NCI-H2196 (cell line): ENCODE results near the gene CCND2.

ENCODE experiments used
- DNase-seq: peaks from one replicate; lab custom pipeline; 2025; ENCODE audit not compliant: unreplicated experiment; lab: John Stamatoyannopoulos, UW

The CCND2 gene

DNA sequence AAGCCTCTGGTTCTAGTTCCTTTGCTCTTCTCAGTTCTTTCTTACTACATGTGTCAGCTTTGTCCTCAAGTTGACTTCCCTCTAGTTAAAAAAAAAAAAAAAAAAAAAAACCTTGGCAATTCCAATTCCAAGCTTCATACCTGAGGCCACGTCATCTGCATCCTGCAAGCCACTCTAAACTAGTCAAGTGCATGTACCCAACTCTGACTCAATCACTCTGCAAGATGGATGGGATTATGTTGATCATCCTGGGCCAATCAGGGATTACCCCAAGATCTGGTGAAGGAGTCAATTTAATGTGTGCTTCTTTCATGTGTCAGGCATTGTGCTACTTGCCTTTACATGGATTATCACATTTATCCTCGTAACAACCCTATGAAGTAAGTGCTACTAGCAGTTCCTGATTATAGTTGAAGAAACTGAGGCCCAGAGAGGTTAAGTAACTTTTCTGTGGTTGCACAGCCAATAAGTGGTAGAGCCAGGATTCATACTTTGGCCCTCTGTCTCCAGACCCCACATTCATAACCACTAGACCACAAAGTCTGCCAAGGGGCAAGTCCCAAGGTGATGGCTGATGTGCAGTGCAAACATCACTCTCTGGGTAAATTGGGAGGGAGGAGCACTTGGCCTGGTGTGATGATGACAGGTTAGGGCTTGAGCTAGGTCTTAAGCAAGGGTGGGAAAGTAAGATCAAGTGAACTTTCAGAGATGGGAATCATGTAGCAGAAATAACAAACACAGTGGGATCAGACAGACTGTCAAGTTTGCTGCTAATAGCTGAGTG lies 17.3 kb upstream of the CCND2 start:
- DNase-seq, result no peak

DNA sequence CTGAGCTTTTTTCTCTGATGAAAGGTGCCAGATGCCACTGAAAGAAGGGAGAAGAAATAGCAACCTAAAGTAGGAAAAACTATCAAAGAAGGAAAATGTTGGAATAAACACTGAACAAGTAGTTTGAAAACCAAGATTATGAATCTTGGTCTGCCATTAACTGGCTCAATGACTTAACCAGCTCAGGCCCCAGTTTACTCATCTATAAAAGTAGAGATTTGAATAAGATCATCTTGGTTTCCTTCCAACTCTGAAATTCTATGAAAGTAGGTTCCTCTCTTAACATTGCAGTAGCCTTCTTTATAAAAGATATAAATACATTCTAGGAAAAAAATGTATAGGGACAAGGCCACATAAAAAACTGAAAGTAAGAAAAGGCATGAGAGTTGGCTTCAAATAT lies 16.1 kb upstream of the CCND2 start:
- DNase-seq, result no peak

DNA sequence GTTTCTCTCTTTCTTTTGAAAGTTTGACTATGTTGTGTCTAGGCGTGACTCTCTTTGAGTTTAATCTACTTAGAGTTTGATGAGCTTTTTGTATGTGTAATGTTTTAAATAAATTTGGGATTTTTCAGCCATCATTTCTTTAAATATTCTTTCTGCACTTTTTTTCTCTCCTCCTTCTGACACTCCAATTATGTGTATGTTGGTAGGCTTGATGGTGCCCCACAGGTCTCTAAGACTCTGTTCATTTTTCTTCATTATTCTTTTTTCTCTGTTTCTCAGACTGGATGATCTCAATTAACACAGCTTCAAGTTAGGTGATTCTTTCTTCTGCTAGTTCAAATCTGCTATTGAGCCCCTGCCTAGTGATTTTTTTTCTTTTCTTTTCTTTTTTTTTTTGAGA lies 14.5 kb upstream of the CCND2 start:
- no peak for DNase-seq

DNA sequence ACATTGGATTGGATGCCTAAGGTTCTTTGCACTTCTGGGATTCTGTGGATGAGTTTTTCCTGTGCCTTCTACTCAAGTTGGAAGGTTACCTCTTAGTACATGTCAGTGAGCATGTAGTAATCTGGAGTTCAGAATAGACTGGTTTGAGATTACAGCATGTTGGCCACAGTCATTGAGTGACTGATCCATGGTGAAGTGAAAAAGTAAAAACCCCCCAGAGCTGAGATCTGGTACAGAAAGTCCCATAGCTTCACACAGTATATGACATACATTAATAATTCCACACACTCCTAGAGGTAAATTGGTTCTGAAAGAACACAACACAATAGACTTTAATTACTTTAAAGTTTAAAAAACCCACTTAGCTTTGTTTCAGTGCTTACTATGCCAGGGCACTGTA lies 11.9 kb upstream of the CCND2 start:
- DNase-seq, result no peak

DNA sequence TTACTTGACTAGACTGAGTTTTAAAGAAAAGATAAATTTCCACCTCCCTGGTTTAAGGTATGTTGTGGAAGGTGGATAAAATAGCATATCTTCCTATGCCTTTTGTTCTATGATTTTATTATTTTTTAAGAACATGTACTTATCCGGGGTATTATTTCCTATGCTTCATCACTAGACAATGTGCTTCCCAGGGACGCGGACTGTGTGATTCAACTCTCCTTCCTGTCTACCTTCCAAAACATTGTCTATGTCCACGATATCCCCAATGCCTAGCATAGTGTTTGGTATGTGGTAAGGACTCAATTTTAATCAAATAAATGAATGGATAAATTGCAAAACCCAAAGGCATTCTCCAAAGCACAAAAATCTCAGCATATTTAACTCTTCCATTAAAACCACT lies 8.3 kb upstream of the CCND2 start:
- no peak for DNase-seq

DNA sequence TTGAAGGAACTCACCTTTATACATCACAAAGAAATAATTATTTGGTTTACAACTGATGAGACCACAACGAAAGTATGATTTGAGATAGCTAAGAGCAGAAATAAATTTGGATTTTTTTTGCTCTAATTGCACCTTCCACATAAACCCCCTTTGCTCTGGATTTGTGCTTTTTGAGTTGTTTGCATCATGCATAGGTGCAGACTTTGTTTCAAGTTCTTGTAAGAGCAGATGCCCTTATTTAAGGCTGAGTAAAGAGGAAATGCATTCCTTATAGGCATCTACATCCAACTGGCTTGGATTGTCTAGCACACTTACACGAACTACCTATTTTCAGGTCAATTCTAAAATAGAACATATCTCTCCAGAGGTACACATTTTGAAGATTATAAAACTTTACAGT lies 6.6 kb upstream of the CCND2 start:
- no peak for DNase-seq

DNA sequence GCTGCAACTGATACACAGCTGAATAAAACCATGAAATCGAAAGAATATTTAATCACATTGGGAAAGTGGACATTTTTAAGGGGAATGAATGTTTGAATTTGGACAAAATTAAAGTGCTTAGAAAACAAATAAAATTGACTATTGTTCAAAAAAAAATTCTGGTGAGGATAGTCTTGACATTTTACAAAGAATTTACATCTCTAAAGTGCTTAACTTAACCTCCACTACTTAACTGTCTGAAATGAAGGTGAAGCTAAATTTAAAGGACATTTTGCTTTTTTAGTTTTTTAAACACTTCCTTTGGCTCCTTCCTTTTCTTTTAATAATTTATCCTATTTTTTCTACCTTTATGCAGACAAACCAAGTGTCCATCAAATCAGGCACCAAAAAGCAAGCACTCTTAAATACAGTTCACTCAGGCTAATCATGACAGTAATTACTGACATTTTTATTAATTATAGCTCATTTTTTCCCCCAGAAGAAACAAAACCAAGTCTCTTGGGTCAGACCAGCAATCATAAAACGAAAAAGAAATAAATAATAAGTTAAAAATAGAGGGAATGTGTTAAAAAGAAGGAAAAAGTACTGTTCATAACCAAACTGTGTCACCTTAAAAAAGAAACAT lies 5.7 kb upstream of the CCND2 start:
- no peak for DNase-seq

DNA sequence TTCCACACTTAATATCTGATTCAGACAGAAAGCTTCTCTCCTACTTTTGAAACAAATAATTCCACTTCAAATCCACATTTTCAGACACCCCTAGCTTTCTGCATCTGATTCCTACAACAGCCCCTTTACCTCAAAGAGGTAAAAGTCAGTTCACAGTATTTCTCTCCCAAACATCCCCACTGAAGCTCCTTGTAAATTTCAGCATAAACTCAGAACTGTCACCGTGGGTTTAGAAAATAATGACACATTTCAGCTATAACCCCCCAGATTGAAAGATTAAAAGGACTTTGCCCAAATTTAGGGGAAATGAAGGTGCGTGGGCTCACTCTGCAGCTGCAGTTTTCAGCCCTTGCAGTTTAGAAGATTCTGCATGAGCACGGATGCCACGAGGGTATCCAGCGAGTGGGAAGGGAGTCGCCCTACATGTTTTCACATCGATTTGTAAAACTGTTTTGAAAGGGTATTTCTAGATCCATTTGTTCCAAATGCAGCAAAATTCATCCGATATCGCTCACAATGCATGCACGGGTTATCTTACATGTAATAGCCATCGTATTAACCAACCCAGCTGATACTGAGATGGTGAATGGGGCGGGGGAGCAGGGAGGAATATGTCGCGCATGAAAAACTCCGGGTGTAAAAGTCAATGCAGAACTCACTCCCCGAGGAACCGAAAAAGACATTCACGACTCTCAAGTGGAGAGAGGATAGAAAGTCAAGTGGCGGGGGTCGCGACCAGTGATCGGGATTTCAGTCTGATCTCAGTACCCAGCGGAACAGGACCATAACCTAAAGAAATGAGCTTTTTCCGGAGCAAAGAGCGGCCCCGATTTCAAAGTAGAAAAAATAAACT lies 5.0 kb upstream of the CCND2 start:
- no peak for DNase-seq

DNA sequence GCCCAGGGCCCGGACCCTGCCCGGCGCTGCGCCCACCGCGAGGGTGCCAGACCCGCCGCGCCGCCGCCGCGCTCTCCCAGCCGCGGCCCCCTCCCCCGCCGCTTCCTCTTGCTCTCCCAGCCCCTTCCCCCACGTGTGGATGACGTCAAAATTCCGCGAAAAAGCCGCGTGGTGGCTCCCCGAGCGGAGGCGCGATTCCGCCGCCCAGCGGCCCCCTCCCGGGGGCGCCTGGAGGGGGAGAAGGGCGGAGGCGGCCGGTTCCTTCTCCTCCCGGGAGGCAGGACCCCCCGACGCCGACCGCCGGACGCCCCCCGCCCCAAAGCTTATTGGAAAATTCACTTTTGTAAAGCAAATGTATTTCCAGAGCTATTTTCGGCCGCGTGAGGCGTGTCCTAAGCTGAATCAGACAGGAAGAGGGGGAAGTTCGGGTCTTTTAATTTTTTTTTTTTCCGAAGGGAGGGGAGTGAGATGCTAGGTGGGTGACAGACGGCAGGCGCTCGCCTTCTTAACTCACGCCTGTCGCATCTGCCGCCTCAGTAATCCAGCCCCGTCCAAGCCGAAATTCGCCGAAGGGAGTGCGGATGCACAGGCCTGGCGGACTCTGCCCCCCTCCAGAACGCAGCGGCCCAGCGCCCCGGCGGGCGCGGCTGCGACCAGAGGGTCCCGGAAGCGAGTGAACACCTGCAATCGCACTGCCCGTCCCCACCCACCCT lies 4.1 kb upstream of the CCND2 start:
- peak; percentile 11 for DNase-seq

DNA sequence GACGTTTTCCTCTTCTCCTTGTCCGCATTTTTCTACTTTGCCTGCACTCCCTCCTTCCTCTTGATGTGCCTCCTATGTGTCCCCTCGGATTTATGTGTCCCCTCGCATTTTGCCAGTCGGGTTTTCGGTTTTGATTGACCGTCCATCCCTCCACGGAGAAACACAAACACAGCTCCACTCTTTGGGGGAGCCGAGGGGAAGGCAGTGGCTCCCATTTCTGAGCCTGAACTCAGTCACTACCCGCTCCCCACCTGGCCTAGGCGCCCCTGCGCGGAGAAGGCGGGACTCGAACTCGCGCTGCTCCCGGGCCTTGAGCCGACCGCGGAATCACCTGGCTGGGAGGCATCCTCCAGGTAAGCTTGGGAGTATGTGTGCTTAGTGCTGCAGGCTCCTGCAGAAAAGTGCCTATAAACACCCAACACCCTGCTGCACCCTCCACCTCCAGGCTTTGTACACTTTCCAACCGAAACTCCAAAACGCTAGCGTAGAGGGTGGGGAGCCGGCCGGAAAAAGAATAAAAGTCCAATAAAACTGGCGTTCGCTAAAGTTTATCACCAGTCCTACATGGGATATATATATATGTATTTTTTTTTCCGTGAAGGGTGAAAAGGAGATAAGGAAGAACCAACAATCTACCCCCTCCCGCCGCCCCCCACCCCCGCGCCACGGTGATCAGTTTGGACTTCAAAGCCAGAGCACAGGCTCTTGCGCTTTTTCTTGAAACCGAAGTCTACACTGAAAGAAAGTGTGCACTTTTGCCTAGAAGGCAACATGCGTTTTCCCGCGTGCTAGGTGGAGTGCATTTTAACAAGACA lies 3.3 kb upstream of the CCND2 start:
- no peak for DNase-seq

DNA sequence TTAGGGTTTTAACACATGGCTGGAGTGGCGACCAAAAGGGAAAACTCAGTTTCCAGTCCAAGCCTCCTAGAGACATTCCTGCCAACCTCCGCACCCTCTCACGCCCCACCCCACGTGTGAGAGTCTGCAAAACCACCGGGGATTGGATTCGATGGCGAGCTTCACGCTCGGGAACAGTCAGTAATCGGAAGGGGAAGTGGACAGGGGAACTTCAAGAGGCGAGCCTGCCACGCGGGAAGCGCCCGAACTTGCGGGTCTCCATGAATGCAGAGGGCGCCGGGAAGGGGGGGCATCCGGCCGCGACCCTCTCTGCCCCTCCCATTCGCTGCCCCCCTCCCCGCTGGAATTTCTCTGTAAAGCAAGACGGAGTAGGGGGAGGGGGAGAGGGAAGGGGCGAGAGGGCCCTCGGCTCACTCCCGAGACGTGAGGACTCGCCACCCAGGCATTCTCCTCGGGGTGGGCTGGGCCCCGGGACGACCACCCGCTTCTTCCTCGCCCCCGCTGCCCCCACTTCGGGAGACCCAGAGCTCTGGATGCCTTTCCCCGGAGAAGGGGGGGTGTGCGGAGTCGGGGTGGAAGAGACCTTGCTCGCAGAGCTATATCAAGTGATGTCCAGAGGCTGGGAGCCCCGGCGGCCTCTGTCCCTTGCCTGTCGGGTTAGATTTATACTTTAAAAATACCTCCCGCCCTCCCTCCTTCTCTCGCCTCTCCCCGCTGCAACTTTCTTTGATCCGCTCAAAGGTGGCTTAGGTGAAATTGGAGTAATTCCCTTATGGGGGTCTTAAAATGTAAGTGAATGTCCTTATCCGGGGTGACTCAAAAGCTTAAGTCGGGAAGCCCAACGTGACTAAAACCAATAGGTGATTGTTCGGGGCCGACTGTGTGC lies 2.5 kb upstream of the CCND2 start:
- DNase-seq, result no peak

DNA sequence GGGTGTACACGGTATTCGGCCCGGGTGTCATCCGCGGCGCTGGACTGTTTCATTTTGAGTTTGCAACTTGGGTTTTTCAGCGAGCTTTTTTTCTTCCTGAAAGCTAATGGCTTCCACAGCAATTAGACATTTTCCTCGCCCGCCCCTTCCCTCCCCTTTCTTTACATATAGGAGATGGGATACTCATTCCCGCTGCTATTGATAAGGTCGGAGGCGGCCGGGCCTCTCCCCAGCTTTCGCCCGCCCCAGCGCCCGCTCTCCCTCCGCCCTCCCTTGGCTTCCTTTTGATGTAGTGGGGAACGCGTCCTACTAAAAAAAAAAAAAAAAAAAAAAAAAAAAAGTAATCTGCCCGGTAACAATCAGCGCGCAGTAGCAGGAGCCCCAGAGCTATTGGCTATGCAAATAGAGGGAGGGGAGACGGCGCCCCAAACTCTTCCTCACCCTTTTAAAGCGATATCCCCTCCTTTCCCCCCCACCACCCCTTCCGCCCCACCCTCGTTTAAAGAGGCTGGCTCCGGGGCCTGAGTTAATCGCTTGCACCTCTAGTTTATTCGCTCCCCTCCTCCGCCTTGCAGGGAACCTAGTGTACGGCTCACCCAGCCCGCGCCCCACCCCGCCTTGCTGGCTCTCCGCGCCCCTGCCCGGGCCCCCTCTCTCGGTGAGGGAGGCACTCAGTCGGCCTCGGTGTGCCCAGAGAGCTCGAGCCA lies 1.7 kb upstream of the CCND2 start:
- DNase-seq, result no peak

DNA sequence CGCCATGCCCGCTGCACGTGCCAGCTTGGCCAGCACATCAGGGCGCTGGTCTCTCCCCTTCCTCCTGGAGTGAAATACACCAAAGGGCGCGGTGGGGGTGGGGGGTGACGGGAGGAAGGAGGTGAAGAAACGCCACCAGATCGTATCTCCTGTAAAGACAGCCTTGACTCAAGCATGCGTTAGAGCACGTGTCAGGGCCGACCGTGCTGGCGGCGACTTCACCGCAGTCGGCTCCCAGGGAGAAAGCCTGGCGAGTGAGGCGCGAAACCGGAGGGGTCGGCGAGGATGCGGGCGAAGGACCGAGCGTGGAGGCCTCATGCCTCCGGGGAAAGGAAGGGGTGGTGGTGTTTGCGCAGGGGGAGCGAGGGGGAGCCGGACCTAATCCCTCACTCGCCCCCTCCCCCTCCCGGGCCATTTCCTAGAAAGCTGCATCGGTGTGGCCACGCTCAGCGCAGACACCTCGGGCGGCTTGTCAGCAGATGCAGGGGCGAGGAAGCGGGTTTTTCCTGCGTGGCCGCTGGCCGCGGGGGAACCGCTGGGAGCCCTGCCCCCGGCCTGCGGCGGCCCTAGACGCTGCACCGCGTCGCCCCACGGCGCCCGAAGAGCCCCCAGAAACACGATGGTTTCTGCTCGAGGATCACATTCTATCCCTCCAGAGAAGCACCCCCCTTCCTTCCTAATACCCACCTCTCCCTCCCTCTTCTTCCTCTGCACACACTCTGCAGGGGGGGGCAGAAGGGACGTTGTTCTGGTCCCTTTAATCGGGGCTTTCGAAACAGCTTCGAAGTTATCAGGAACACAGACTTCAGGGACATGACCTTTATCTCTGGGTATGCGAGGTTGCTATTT lies 914 bp upstream of the CCND2 start:
- no peak for DNase-seq

DNA sequence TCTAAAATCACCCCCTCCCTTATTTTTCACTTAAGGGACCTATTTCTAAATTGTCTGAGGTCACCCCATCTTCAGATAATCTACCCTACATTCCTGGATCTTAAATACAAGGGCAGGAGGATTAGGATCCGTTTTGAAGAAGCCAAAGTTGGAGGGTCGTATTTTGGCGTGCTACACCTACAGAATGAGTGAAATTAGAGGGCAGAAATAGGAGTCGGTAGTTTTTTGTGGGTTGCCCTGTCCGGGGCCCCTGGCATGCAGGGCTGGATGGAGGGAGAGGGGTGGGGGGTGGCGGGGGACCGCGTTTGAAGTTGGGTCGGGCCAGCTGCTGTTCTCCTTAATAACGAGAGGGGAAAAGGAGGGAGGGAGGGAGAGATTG lies 300 bp upstream of the CCND2 start:
- DNase-seq, result no peak

DNA sequence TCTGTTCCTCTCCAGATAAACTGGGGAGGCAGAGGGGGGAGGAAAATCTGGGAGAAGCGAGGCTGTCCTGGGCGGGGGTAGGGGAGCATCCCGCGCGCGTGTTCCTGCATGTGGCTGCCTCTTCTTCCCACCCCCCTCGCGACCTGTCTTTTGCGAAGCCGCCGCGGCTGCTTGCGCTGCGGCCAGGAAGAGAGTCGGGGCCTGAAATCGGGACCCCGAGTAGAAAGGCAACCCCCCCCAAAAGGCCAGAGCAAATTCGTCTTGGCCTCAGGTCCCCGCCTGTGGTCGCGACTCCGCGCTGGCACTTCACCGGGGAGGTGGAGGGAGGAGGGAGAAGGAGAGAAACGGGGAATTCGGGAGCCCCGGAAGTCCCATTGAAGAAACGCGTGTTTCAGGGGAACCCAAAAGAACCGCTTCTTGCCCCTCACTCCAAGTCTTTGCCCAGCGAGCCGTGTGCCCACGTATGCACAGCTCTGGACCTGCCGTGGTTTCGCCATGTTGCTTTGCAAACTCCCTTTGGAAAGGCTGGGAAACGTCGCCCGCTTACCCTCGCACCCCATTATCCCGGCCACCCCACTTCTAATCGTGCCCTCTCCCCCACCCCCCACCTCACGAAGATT lies 944 bp downstream of the CCND2 start:
- no peak for DNase-seq

DNA sequence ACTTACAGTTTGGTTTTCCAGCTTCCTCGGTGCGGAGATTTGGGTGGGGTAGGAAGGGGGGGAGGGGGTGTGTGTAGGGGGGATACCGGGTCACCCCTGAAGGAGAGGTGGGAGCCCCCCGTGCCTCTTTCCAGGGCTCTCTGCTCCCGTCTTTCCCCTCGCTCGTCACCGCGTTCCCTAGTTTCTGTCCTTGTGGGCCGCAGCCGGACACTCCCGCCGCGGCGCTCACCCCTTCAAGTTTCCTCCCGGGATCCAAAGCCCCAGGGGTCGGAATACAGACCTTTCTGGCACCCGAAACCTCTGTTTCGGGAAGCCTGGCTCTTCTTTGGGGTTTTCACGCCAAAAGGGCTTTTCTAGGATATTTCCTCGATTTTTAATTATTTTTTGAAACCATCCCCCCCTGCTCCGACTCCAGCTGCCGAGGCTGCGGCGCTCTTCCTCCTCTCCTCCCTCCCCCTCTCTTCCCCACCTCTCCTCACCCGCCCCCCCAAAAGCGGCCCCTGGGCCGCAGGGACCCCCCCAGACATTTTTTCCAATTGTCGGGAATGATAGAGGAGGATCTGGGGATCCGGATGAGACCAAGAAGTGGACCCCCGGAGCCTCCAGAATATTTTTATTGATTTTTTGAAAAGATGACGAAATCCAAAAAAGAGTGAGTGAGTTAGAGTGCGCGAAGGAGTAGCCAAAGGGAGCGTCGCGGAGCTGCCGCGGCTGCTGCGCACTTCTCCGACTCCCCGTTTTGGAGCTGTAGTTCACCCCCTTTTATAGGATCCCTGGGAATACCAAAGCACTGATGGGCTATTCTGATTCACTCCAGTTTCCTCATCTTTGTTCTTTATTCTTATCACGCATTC lies 1.7 kb downstream of the CCND2 start:
- DNase-seq, result no peak

DNA sequence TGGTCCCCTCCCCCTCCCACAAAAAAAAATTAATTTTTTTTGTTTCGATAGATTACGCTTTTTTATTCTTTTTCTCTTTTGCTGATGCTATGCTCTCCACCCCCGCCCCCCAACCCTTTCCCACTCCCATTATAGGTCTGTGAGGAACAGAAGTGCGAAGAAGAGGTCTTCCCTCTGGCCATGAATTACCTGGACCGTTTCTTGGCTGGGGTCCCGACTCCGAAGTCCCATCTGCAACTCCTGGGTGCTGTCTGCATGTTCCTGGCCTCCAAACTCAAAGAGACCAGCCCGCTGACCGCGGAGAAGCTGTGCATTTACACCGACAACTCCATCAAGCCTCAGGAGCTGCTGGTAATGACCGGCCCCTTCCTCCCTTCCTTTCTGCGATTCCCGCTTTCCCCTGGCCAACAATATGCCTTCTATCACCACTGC lies 2.3 kb downstream of the CCND2 start:
- DNase-seq, result no peak
